Measurements from ENCODE around the gene HNRNPAB.

GRCh38 chr5:178213003-178213461 is 8.7 kb downstream of the HNRNPAB start:
- TF ChIP-seq, protein P1, sequence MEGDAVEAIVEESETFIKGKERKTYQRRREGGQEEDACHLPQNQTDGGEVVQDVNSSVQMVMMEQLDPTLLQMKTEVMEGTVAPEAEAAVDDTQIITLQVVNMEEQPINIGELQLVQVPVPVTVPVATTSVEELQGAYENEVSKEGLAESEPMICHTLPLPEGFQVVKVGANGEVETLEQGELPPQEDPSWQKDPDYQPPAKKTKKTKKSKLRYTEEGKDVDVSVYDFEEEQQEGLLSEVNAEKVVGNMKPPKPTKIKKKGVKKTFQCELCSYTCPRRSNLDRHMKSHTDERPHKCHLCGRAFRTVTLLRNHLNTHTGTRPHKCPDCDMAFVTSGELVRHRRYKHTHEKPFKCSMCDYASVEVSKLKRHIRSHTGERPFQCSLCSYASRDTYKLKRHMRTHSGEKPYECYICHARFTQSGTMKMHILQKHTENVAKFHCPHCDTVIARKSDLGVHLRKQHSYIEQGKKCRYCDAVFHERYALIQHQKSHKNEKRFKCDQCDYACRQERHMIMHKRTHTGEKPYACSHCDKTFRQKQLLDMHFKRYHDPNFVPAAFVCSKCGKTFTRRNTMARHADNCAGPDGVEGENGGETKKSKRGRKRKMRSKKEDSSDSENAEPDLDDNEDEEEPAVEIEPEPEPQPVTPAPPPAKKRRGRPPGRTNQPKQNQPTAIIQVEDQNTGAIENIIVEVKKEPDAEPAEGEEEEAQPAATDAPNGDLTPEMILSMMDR (IDR thresholded peaks at IDR 0.05 in 4 of 5, conservative IDR thresholded peaks at IDR 0.05 in 1 of 5): no peak
- TF ChIP-seq POLR2A (IDR thresholded peaks at IDR 0.05): no peak
